Right lobe of liver (tissue), 4 donors: ENCODE measurements around the gene TMEM272.

ENCODE experiments used
- CTCF ChIP-seq, 4 donors: fragments of 200-600 bp in 3 of 4; fragments of 450-650 bp in 1 of 4; IDR thresholded peaks; one replicate each; pipeline versions ENCODE4 v1.5.1 to v1.8.0; 2016 to 2022; ENCODE audit warnings: antibody characterized with exemption in 4 of 4, mild to moderate bottlenecking in 2 of 4
- POLR2A ChIP-seq: fragments of 450-650 bp; IDR thresholded peaks from one replicate; pipeline ENCODE4 v1.6.1; 2017; ENCODE audit warnings: antibody characterized with exemption, mild to moderate bottlenecking
- donor health status: DM: no; HTN: no; CAD: no.
- donor health status: DM: no; HTN: no; CAD: no.
- donor health status: DM: no; HTN: yes; CAD: no.

- TF ChIP-seq CTCF (IDR thresholded peaks at IDR 0.05) (no peak), POLR2A (no peak)
Measured at GRCh38 chr13:51856998-51857397, 12.0 kb upstream of the TMEM272 start.
